GM23338 (cell line): ENCODE data around the gene RIIAD1.

ENCODE experiments used
- CTCF ChIP-seq, 2 experiments: fragments of 200-600 bp in 1 of 2; sonication (generic) in 1 of 2; conservative IDR thresholded peaks; 2 replicates each; pipeline versions ENCODE4 v1.5.1 to v1.6.1; 2016 to 2017; ENCODE audit warnings: antibody characterized with exemption in 2 of 2, low read depth in 2 of 2, mild to moderate bottlenecking in 2 of 2, moderate library complexity in 1 of 2
- EZH2 ChIP-seq: fragments of 200-600 bp; sonication (generic); IDR thresholded peaks from one replicate; pipeline ENCODE4 v1.8.0; 2017; ENCODE audit warnings: antibody characterized with exemption, mild to moderate bottlenecking, low read depth; ENCODE audit not compliant: unreplicated experiment
- EZH2phosphoT487 ChIP-seq: fragments of 200-600 bp; sonication (generic); IDR thresholded peaks from one replicate; pipeline ENCODE4 v1.8.1; 2018; ENCODE audit warnings: antibody characterized with exemption; ENCODE audit not compliant: unreplicated experiment
- ZNF114 ChIP-seq: fragments of 250-450 bp; sonication (Bioruptor Pico); IDR thresholded peaks from 2 replicates; pipeline ENCODE4 v1.5.0; 2020; ENCODE audit warnings: mild to moderate bottlenecking, moderate library complexity
- TF ChIP-seq, protein P1 (sequence below): IDR thresholded peaks from one replicate; pipeline ENCODE4 v1.6.1; 2018; ENCODE audit warnings: antibody characterized with exemption; ENCODE audit not compliant: unreplicated experiment

- TF ChIP-seq CTCF (conservative IDR thresholded peaks at IDR 0.05; ENCODE audit: low read depth in 2 of 2): no peak
- TF ChIP-seq, protein P1, sequence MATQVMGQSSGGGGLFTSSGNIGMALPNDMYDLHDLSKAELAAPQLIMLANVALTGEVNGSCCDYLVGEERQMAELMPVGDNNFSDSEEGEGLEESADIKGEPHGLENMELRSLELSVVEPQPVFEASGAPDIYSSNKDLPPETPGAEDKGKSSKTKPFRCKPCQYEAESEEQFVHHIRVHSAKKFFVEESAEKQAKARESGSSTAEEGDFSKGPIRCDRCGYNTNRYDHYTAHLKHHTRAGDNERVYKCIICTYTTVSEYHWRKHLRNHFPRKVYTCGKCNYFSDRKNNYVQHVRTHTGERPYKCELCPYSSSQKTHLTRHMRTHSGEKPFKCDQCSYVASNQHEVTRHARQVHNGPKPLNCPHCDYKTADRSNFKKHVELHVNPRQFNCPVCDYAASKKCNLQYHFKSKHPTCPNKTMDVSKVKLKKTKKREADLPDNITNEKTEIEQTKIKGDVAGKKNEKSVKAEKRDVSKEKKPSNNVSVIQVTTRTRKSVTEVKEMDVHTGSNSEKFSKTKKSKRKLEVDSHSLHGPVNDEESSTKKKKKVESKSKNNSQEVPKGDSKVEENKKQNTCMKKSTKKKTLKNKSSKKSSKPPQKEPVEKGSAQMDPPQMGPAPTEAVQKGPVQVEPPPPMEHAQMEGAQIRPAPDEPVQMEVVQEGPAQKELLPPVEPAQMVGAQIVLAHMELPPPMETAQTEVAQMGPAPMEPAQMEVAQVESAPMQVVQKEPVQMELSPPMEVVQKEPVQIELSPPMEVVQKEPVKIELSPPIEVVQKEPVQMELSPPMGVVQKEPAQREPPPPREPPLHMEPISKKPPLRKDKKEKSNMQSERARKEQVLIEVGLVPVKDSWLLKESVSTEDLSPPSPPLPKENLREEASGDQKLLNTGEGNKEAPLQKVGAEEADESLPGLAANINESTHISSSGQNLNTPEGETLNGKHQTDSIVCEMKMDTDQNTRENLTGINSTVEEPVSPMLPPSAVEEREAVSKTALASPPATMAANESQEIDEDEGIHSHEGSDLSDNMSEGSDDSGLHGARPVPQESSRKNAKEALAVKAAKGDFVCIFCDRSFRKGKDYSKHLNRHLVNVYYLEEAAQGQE: no peak
- TF ChIP-seq EZH2phosphoT487: no peak
- TF ChIP-seq ZNF114: no peak
- TF ChIP-seq EZH2: no peak
These were observed 15.7 kb downstream of the RIIAD1 start for GRCh38 chr1:151737026-151737425.
